Measurements from ENCODE around the gene CDK5RAP3. TPM values are rescaled to one million over a fixed set of nuclear protein-coding genes. Genes with fewer than 3 reads are reported as not detected.

Gene CDK5RAP3
- polyA plus RNA-seq, 1 of the 3 experiments (the other 2 are of a cell fraction), result 208 TPM

- POLR2A ChIA-PET, result interaction anchor here (1.0 to 7.4 kb wide), 8 partner anchors 11 to 31 kb away, joined by 3 to 189 read pairs (median 10); partner anchors contain the start of gene CDK5RAP3
- WGBS (ENCODE audit: low lambda C conversion rate), result 88% methylated on average over 11 of the region's 11 CpGs
Measured at GRCh38 chr17:47983492-47984223, 12.7 kb downstream of the CDK5RAP3 start.

More at GRCh38 chr17:47983492-47984223, 12.7 kb downstream of the CDK5RAP3 start:
- Histone ChIP-seq H3K27ac (ENCODE audit: low read depth in 2 of 2, low read length in 1 of 2) (peak overlapping the region in 1 of 2 experiments; percentile 98; a peak in 2 of 4 replicates), H3K4me2 (no peak overlapping the region), H3K4me3 (ENCODE audit: low read depth in 2 of 2, low read length in 1 of 2) (no peak overlapping the region), H3K9me3 (no peaks in the 10 kb centered on the region), H3K36me3 (replicated peaks in 1 of 2; ENCODE audit: control insufficient read depth in 1 of 2, insufficient read depth in 2 of 2, low read length in 1 of 2) (peaks cover 33 to 48% of the 10 kb centered on the region in 2 experiments), H3F3A (replicated peaks; ENCODE audit: insufficient read depth) (no peaks in the 10 kb centered on the region), H3K9me2 (no peaks in the 10 kb centered on the region), H2AFZ (ENCODE audit: low read depth) (no peak overlapping the region), H3K4me1 (ENCODE audit: control insufficient read depth in 1 of 2, insufficient read depth in 2 of 2, low read depth in 1 of 2, low read length in 1 of 2) (peaks cover 13 to 74% of the 10 kb centered on the region in 2 experiments), H3K79me2 (ENCODE audit: insufficient read depth) (no peaks in the 10 kb centered on the region), H3K9ac (no peak overlapping the region), H3K27me3 (ENCODE audit: insufficient read depth) (no peaks in the 10 kb centered on the region), H4K20me1 (ENCODE audit: insufficient read depth) (no peaks in the 10 kb centered on the region)
- TF ChIP-seq FOXM1 (IDR thresholded peaks at IDR 0.05; ENCODE audit: low read depth), result no peak
- TF ChIP-seq, protein P1, sequence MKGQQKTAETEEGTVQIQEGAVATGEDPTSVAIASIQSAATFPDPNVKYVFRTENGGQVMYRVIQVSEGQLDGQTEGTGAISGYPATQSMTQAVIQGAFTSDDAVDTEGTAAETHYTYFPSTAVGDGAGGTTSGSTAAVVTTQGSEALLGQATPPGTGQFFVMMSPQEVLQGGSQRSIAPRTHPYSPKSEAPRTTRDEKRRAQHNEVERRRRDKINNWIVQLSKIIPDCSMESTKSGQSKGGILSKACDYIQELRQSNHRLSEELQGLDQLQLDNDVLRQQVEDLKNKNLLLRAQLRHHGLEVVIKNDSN (IDR thresholded peaks at IDR 0.05; ENCODE audit: borderline replicate concordance, low read depth), result no peak
- TF ChIP-seq, protein P2, sequence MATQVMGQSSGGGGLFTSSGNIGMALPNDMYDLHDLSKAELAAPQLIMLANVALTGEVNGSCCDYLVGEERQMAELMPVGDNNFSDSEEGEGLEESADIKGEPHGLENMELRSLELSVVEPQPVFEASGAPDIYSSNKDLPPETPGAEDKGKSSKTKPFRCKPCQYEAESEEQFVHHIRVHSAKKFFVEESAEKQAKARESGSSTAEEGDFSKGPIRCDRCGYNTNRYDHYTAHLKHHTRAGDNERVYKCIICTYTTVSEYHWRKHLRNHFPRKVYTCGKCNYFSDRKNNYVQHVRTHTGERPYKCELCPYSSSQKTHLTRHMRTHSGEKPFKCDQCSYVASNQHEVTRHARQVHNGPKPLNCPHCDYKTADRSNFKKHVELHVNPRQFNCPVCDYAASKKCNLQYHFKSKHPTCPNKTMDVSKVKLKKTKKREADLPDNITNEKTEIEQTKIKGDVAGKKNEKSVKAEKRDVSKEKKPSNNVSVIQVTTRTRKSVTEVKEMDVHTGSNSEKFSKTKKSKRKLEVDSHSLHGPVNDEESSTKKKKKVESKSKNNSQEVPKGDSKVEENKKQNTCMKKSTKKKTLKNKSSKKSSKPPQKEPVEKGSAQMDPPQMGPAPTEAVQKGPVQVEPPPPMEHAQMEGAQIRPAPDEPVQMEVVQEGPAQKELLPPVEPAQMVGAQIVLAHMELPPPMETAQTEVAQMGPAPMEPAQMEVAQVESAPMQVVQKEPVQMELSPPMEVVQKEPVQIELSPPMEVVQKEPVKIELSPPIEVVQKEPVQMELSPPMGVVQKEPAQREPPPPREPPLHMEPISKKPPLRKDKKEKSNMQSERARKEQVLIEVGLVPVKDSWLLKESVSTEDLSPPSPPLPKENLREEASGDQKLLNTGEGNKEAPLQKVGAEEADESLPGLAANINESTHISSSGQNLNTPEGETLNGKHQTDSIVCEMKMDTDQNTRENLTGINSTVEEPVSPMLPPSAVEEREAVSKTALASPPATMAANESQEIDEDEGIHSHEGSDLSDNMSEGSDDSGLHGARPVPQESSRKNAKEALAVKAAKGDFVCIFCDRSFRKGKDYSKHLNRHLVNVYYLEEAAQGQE (IDR thresholded peaks at IDR 0.05; ENCODE audit: low read depth, low read length), result no peak
- TF ChIP-seq RAD21 (IDR thresholded peaks at IDR 0.05; ENCODE audit: low read length), result no peak
- no peak for TF ChIP-seq TAF1 (IDR thresholded peaks at IDR 0.05; ENCODE audit: borderline replicate concordance, low read depth, low read length)
- no peak for TF ChIP-seq TCF12 (IDR thresholded peaks at IDR 0.05)
- TF ChIP-seq GATA2 (CRISPR knock-in tag; IDR thresholded peaks at IDR 0.05), result no peak
- TF ChIP-seq MAX (IDR thresholded peaks at IDR 0.05; ENCODE audit: low read depth), result no peak
- no peak for TF ChIP-seq NFIC (IDR thresholded peaks at IDR 0.05; ENCODE audit: borderline replicate concordance)
- no peak for TF ChIP-seq JUND (IDR thresholded peaks at IDR 0.05)
- TF ChIP-seq, protein P3, sequence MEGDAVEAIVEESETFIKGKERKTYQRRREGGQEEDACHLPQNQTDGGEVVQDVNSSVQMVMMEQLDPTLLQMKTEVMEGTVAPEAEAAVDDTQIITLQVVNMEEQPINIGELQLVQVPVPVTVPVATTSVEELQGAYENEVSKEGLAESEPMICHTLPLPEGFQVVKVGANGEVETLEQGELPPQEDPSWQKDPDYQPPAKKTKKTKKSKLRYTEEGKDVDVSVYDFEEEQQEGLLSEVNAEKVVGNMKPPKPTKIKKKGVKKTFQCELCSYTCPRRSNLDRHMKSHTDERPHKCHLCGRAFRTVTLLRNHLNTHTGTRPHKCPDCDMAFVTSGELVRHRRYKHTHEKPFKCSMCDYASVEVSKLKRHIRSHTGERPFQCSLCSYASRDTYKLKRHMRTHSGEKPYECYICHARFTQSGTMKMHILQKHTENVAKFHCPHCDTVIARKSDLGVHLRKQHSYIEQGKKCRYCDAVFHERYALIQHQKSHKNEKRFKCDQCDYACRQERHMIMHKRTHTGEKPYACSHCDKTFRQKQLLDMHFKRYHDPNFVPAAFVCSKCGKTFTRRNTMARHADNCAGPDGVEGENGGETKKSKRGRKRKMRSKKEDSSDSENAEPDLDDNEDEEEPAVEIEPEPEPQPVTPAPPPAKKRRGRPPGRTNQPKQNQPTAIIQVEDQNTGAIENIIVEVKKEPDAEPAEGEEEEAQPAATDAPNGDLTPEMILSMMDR (IDR thresholded peaks at IDR 0.05), result no peak
- TF ChIP-seq EP300 (IDR thresholded peaks at IDR 0.05; ENCODE audit: borderline replicate concordance in 1 of 2, low read depth in 1 of 2, low read length in 1 of 2), result no peak
- TF ChIP-seq FOXJ3 (CRISPR knock-in tag; IDR thresholded peaks at IDR 0.05), result no peak
- no peak for TF ChIP-seq RCOR1 (IDR thresholded peaks at IDR 0.05; ENCODE audit: low read length)
- no peak for TF ChIP-seq NRF1 (IDR thresholded peaks at IDR 0.05; ENCODE audit: low read depth, low read length)
- no peak for TF ChIP-seq IRF3 (IDR thresholded peaks at IDR 0.05; ENCODE audit: low read depth, low read length)
- CTCF ChIA-PET, result interaction anchor here (0.8 to 41.8 kb wide), 6 partner anchors 12 to 147 kb away, joined by 4 to 1752 read pairs (median 48); partner anchors contain the start of gene CDK5RAP3
- DNase-seq, result no peak

Data from SK-N-SH (cell line).